Testis (tissue), 2 donors: ENCODE results near the gene MCTP1.
"Not testable (repeated sequence)": the region's sequence is repeated elsewhere in the genome, so short reads cannot be mapped to it uniquely, and the experiment has no call there.

Source experiments
- POLR2A ChIP-seq: fragments of 450-650 bp; IDR thresholded peaks from one replicate; pipeline ENCODE4 v1.6.1; 2017; ENCODE audit warnings: antibody characterized with exemption, mild to moderate bottlenecking, moderate library complexity
- TF ChIP-seq, protein P1 (sequence below), 3 experiments: fragments of 450-650 bp in 2 of 3; fragments of 200-600 bp in 1 of 3; sonication (generic) in 1 of 3; IDR thresholded peaks; one replicate each; pipeline ENCODE4 v1.5.1; 2016 to 2019; ENCODE audit warnings: antibody characterized with exemption in 3 of 3, mild to moderate bottlenecking in 2 of 3, moderate library complexity in 1 of 3

DNA sequence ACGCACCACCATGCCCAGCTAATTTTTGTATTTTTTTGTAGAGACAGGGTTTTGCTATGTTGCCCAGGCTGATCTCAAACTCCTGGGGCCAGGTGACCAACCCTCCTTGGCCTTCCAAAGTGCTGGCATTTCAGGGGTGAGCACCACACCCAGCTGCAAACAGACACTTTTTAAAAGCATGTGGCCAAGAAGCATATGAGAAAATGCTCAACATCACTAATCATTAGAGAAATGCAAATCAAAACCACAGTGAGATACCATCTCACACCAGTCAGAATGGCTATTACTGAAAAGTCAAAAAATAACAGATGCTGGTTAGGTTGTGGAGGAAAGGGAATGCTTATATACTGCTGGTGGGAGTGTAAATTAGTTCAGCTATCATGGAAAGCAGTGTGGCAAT is 439.2 kb downstream of the MCTP1 start:
- TF ChIP-seq, protein P1, sequence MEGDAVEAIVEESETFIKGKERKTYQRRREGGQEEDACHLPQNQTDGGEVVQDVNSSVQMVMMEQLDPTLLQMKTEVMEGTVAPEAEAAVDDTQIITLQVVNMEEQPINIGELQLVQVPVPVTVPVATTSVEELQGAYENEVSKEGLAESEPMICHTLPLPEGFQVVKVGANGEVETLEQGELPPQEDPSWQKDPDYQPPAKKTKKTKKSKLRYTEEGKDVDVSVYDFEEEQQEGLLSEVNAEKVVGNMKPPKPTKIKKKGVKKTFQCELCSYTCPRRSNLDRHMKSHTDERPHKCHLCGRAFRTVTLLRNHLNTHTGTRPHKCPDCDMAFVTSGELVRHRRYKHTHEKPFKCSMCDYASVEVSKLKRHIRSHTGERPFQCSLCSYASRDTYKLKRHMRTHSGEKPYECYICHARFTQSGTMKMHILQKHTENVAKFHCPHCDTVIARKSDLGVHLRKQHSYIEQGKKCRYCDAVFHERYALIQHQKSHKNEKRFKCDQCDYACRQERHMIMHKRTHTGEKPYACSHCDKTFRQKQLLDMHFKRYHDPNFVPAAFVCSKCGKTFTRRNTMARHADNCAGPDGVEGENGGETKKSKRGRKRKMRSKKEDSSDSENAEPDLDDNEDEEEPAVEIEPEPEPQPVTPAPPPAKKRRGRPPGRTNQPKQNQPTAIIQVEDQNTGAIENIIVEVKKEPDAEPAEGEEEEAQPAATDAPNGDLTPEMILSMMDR (IDR thresholded peaks at IDR 0.05): not testable (repeated sequence)
- TF ChIP-seq POLR2A: not testable (repeated sequence)
